HepG2 (cell line): ENCODE data around the gene BCAT1. TPM values are rescaled to one million over a fixed set of nuclear protein-coding genes. Genes with fewer than 3 reads are reported as not detected.
A peak's percentile ranks its signal among the peaks of the same experiment; 100 is the strongest.

Experiments used
- CAMTA2 ChIP-seq: sonication (generic); formaldehyde crosslinking; IDR thresholded peaks from 2 replicates; pipeline ENCODE4 v1.4.0; 2020; ENCODE audit warnings: mild to moderate bottlenecking, missing genetic modification reagents, borderline replicate concordance
- FIP1L1 ChIP-seq: fragments of 200-400 bp; formaldehyde crosslinking; IDR thresholded peaks from 2 replicates; pipeline ENCODE4 v1.6.1; 2018; ENCODE audit warnings: low read depth, mild to moderate bottlenecking, low read length, moderate library complexity, borderline replicate concordance; ENCODE audit not compliant: insufficient read depth
- GMEB1 ChIP-seq: sonication (generic); formaldehyde crosslinking; IDR thresholded peaks from 2 replicates; pipeline ENCODE4 v1.5.1; 2020; ENCODE audit warnings: missing genetic modification reagents, mild to moderate bottlenecking, borderline replicate concordance
- HMGXB3 ChIP-seq: sonication (generic); formaldehyde crosslinking; IDR thresholded peaks from 2 replicates; pipeline ENCODE4 v1.4.0; 2020; ENCODE audit warnings: missing genetic modification reagents, borderline replicate concordance
- KLF11 ChIP-seq: IDR thresholded peaks from 2 replicates; pipeline ENCODE4 v1.6.1; 2016; ENCODE audit warnings: missing compliant biosample characterization
- MXI1 ChIP-seq: IDR thresholded peaks from 3 replicates; pipeline ENCODE4 v1.6.1; 2012; ENCODE audit warnings: low read depth, low read length, inconsistent platforms, borderline replicate concordance
- SP1 ChIP-seq, 2 experiments: fragments of 450-650 bp in 1 of 2; sonication (generic) in 1 of 2; formaldehyde crosslinking in 1 of 2; IDR thresholded peaks; 2 replicates each; pipeline versions ENCODE4 v1.4.0 to v1.6.1; 2016 to 2020; ENCODE audit warnings: missing genetic modification reagents in 1 of 2
- ZFP1 ChIP-seq: IDR thresholded peaks from 2 replicates; pipeline ENCODE4 v1.6.1; 2016
- ZKSCAN8 ChIP-seq: IDR thresholded peaks from 2 replicates; pipeline ENCODE4 v1.6.1; 2016; ENCODE audit warnings: borderline replicate concordance, missing genetic modification reagents, missing compliant biosample characterization
- ZNF276 ChIP-seq: sonication (generic); formaldehyde crosslinking; IDR thresholded peaks from 2 replicates; pipeline ENCODE4 v1.4.0; 2020; ENCODE audit warnings: mild to moderate bottlenecking, low read depth, missing genetic modification reagents
- polyA plus RNA-seq, 8 experiments: library from polyadenylated mRNA; depleted of rRNA in 3 of 8; stranded (reverse) in 7 of 8; unstranded in 1 of 8; fragments of >200 nt; fragmentation: Illumina TruSeq in 4 of 8; extraction: Trizol in 4 of 8; gene quantifications; 2 replicates each; pipeline versions ENCODE4 v1.2.1 to v1.2.3, GENCODE V29; 2011 to 2016; ENCODE audit warnings: low read depth in 4 of 8, missing spikeins in 1 of 8, mixed read lengths in 1 of 8; ENCODE audit not compliant: insufficient read depth in 1 of 8
- total RNA-seq, 5 experiments: library from RNA; depleted of rRNA; stranded (reverse); fragments of >200 nt; fragmentation: Illumina TruSeq; extraction: Trizol; gene quantifications; 2 replicates each; pipeline ENCODE4 v1.2.3, GENCODE V29; 2016; ENCODE audit warnings: low read depth in 1 of 5

Gene BCAT1
- total and polyA plus RNA-seq, 2 of the 13 experiments (the other 11 are each of a cell fraction or from before 2014, with no cell fraction given): 8.0 to 75.5 TPM

GRCh38 chr12:24948757-24949722, at the start of gene BCAT1 (continued):
- TF ChIP-seq ZKSCAN8 (CRISPR knock-in tag) (no peak), SP1 (IDR thresholded peaks at IDR 0.05) (no peak), SP1 (CRISPR knock-in tag; IDR thresholded peaks at IDR 0.05) (peak; percentile 27; the same call in 1 of the 2 replicates), MXI1 (peak; percentile 92; the same call in 2 of the 3 replicates), ZNF276 (CRISPR knock-in tag) (peak; percentile 53; the same call in 1 of the 2 replicates), ZFP1 (CRISPR knock-in tag) (no peak), CAMTA2 (CRISPR knock-in tag) (no peak), HMGXB3 (CRISPR knock-in tag) (no peak), GMEB1 (CRISPR knock-in tag) (no peak), FIP1L1 (no peak), KLF11 (CRISPR knock-in tag) (peak; percentile 60; the same call in 1 of the 2 replicates)
